Epithelial cell of proximal tubule (primary cell): ENCODE data around the gene FNDC3B. TPM values are rescaled to one million over a fixed set of nuclear protein-coding genes. Genes with fewer than 3 reads are reported as not detected.

Experiments used
- DNase-seq: peaks from one replicate; pipeline ENCODE4 v3.0.0-alpha.2; 2011; ENCODE audit warnings: low read depth
- H3K4me3 ChIP-seq: 2 replicates; pipeline ENCODE4 v1.5.1; 2011; ENCODE audit warnings: low read depth, mild to moderate bottlenecking, low read length
- CTCF ChIP-seq: conservative IDR thresholded peaks from 2 replicates; pipeline ENCODE4 v1.5.1; 2012; ENCODE audit warnings: low read depth, mild to moderate bottlenecking, low read length
- total RNA-seq: library from RNA; depleted of rRNA; stranded (reverse); fragments of >200 nt; gene quantifications from 2 replicates; pipeline ENCODE4 v1.2.3, GENCODE V29; 2015

The FNDC3B gene
- total RNA-seq, 1 donor from 2014 or later = 37.3 TPM

GRCh38 chr3:172150913-172151650, 111.7 kb downstream of the FNDC3B start:
- DNase-seq = no peak
- H3K4me3 ChIP-seq = no peak overlapping the region
- no peak for TF ChIP-seq CTCF

- no peak for TF ChIP-seq CTCF
- no peak for DNase-seq
- H3K4me3 ChIP-seq = no peak overlapping the region
These were observed 112.6 kb downstream of the FNDC3B start for GRCh38 chr3:172151651-172152649.

GRCh38 chr3:172152874-172153273, 113.5 kb downstream of the FNDC3B start:
- no peak for TF ChIP-seq CTCF
- no peak for DNase-seq
- no peak overlapping the region for H3K4me3 ChIP-seq

GRCh38 chr3:172153335-172153861, 114.0 kb downstream of the FNDC3B start:
- DNase-seq = no peak
- no peak for TF ChIP-seq CTCF
- no peak overlapping the region for H3K4me3 ChIP-seq

- no peak overlapping the region for H3K4me3 ChIP-seq
- DNase-seq = no peak
- no peak for TF ChIP-seq CTCF
These were observed 115.6 kb downstream of the FNDC3B start for GRCh38 chr3:172154768-172155664.

GRCh38 chr3:172155897-172156585, 116.7 kb downstream of the FNDC3B start:
- H3K4me3 ChIP-seq = no peak overlapping the region
- no peak for DNase-seq
- no peak for TF ChIP-seq CTCF
